GM19238 (cell line): ENCODE results near the gene IL17B.

ENCODE experiments used
- DNase-seq: peaks from one replicate; pipeline ENCODE4 v3.0.0; 2011; ENCODE audit warnings: low spot score; ENCODE audit not compliant: insufficient read length

The IL17B gene

GRCh38 chr5:149380466-149381121, 1.5 kb upstream of the IL17B start:
- no peak for DNase-seq

- DNase-seq = no peak
Observed at GRCh38 chr5:149379818-149380374, 804 bp upstream of the IL17B start.

GRCh38 chr5:149378241-149378820, 761 bp downstream of the IL17B start:
- DNase-seq = no peak

- DNase-seq = no peak
Observed at GRCh38 chr5:149376711-149377447, 2.2 kb downstream of the IL17B start.

GRCh38 chr5:149376104-149376503, 3.0 kb downstream of the IL17B start:
- DNase-seq = no peak

GRCh38 chr5:149375434-149375833, 3.7 kb downstream of the IL17B start:
- no peak for DNase-seq

- DNase-seq = no peak
Observed at GRCh38 chr5:149374801-149375200, 4.3 kb downstream of the IL17B start.

GRCh38 chr5:149374303-149374702, 4.8 kb downstream of the IL17B start:
- DNase-seq = no peak

- DNase-seq = no peak
Observed at GRCh38 chr5:149372932-149373331, 6.2 kb downstream of the IL17B start.

- DNase-seq = no peak
Observed at GRCh38 chr5:149372076-149372795, 6.9 kb downstream of the IL17B start.

GRCh38 chr5:149371296-149371962, 7.7 kb downstream of the IL17B start:
- peak; percentile 75 for DNase-seq

GRCh38 chr5:149370878-149371277, 8.2 kb downstream of the IL17B start:
- no peak for DNase-seq

GRCh38 chr5:149367972-149368645, 11.0 kb downstream of the IL17B start:
- DNase-seq = no peak

- DNase-seq = peak; percentile 66
Observed at GRCh38 chr5:149367249-149367971, 11.7 kb downstream of the IL17B start.

- no peak for DNase-seq
Observed at GRCh38 chr5:149366169-149366729, 12.8 kb downstream of the IL17B start.

- no peak for DNase-seq
Observed at GRCh38 chr5:149365418-149365817, 13.7 kb downstream of the IL17B start.

- DNase-seq = no peak
Observed at GRCh38 chr5:149364719-149365118, 14.4 kb downstream of the IL17B start.

GRCh38 chr5:149363936-149364335, 15.2 kb downstream of the IL17B start:
- DNase-seq = no peak

- DNase-seq = no peak
Observed at GRCh38 chr5:149363358-149363757, 15.7 kb downstream of the IL17B start.

- no peak for DNase-seq
Observed at GRCh38 chr5:149362541-149362940, 16.6 kb downstream of the IL17B start.
